HEK293 (cell line): ENCODE data around the gene VSTM2B.
A peak's percentile ranks its signal among the peaks of the same experiment; 100 is the strongest.

ENCODE experiments used
- CTCF ChIA-PET: fragments of 350-600 bp; formaldehyde crosslinking; extraction: SDS; loops from one replicate; lab custom pipeline; 2021; ENCODE audit warnings: antibody characterized with exemption; lab: Yijun Ruan, JAX
- POLR2A ChIA-PET: fragments of 300-600 bp; formaldehyde crosslinking; extraction: SDS; loops from one replicate; lab custom pipeline; 2020; ENCODE audit warnings: antibody characterized with exemption, inconsistent platforms; lab: Yijun Ruan, JAX
- H3K27ac ChIP-seq: fragments of 200-500 bp; sonication (Bioruptor generic); 2 replicates; pipeline ENCODE4 v1.5.1; 2014; ENCODE audit warnings: low read depth, low read length, control low read depth, inconsistent platforms; ENCODE audit errors: extremely low read depth
- H3K36me3 ChIP-seq, 2 experiments: fragments of 200-500 bp in 1 of 2; sonication (Bioruptor generic) in 1 of 2; 1 replicate in 1 of 2; 2 replicates in 1 of 2; pipeline ENCODE4 v1.5.1; 2014 to 2017; ENCODE audit warnings: inconsistent platforms in 2 of 2, low read length in 2 of 2; ENCODE audit not compliant: control insufficient read depth in 2 of 2, insufficient read depth in 1 of 2
- H3K4me1 ChIP-seq: fragments of 200-500 bp; sonication (Bioruptor generic); 2 replicates; pipeline ENCODE4 v1.5.1; 2014; ENCODE audit warnings: mild to moderate bottlenecking, low read length, inconsistent platforms; ENCODE audit not compliant: control insufficient read depth, insufficient read depth
- H3K4me3 ChIP-seq: 2 replicates; pipeline ENCODE4 v1.5.1; 2011; ENCODE audit warnings: low read depth, mild to moderate bottlenecking, control low read depth, low read length, moderate library complexity
- H3K9me3 ChIP-seq: fragments of 200-500 bp; sonication (Bioruptor generic); 2 replicates; pipeline ENCODE4 v1.5.1; 2014; ENCODE audit warnings: low read depth, low read length, inconsistent platforms; ENCODE audit not compliant: control insufficient read depth, insufficient read depth
- BCL11B ChIP-seq: fragments of 450-650 bp; formaldehyde crosslinking; IDR thresholded peaks from 2 replicates; pipeline ENCODE4 v1.5.1; 2016; ENCODE audit warnings: low read depth, missing biosample characterization, missing genetic modification characterization
- HOXA7 ChIP-seq: sonication (generic); formaldehyde crosslinking; IDR thresholded peaks from 2 replicates; pipeline ENCODE4 v1.8.1; 2022; ENCODE audit warnings: missing genetic modification reagents, borderline replicate concordance
- PRDM1 ChIP-seq: fragments of 450-650 bp; formaldehyde crosslinking; IDR thresholded peaks from 2 replicates; pipeline ENCODE4; 2016; ENCODE audit warnings: missing biosample characterization, missing genetic modification characterization
- RBAK ChIP-seq: fragments of 450-650 bp; formaldehyde crosslinking; IDR thresholded peaks from 2 replicates; pipeline ENCODE4 v1.5.1; 2016; ENCODE audit warnings: missing biosample characterization, missing genetic modification characterization
- SP2 ChIP-seq: fragments of 450-650 bp; formaldehyde crosslinking; IDR thresholded peaks from 2 replicates; pipeline ENCODE4 v1.5.1; 2016; ENCODE audit warnings: missing biosample characterization, missing genetic modification characterization
- TRIM28 ChIP-seq: IDR thresholded peaks from 2 replicates; pipeline ENCODE4 v1.6.1; 2011; ENCODE audit warnings: low read length, control low read depth, borderline replicate concordance
- ZFP37 ChIP-seq: fragments of 450-650 bp; formaldehyde crosslinking; IDR thresholded peaks from 2 replicates; pipeline ENCODE4 v1.5.1; 2016; ENCODE audit warnings: missing biosample characterization, missing genetic modification characterization
- ZFP41 ChIP-seq: fragments of 450-650 bp; formaldehyde crosslinking; IDR thresholded peaks from 2 replicates; pipeline ENCODE4 v1.5.1; 2016; ENCODE audit warnings: missing biosample characterization, missing genetic modification characterization, borderline replicate concordance
- ZNF2 ChIP-seq: fragments of 450-650 bp; formaldehyde crosslinking; IDR thresholded peaks from 2 replicates; pipeline ENCODE4 v1.5.1; 2016; ENCODE audit warnings: missing biosample characterization, missing genetic modification characterization
- ZNF214 ChIP-seq: fragments of 450-650 bp; formaldehyde crosslinking; IDR thresholded peaks from 2 replicates; pipeline ENCODE4 v1.5.1; 2017; ENCODE audit warnings: missing biosample characterization, mild to moderate bottlenecking, missing genetic modification characterization, borderline replicate concordance
- ZNF221 ChIP-seq: fragments of 450-650 bp; formaldehyde crosslinking; IDR thresholded peaks from 2 replicates; pipeline ENCODE4 v1.5.1; 2017; ENCODE audit warnings: missing biosample characterization, missing genetic modification characterization, borderline replicate concordance
- ZNF302 ChIP-seq: fragments of 450-650 bp; formaldehyde crosslinking; IDR thresholded peaks from 2 replicates; pipeline ENCODE4 v1.5.1; 2016; ENCODE audit warnings: missing biosample characterization, missing genetic modification characterization, low read depth
- ZNF366 ChIP-seq: fragments of 450-650 bp; formaldehyde crosslinking; conservative IDR thresholded peaks from 2 replicates; pipeline ENCODE4 v1.5.1; 2016; ENCODE audit warnings: missing biosample characterization, missing genetic modification characterization
- ZNF394 ChIP-seq: fragments of 450-650 bp; formaldehyde crosslinking; IDR thresholded peaks from 2 replicates; pipeline ENCODE4 v1.5.1; 2016; ENCODE audit warnings: missing biosample characterization, missing genetic modification characterization, mild to moderate bottlenecking, moderate library complexity, borderline replicate concordance
- ZNF473 ChIP-seq: fragments of 450-650 bp; formaldehyde crosslinking; IDR thresholded peaks from 2 replicates; pipeline ENCODE4 v1.5.1; 2017; ENCODE audit warnings: missing biosample characterization, missing genetic modification characterization
- ZNF585B ChIP-seq: fragments of 450-650 bp; formaldehyde crosslinking; IDR thresholded peaks from 2 replicates; pipeline ENCODE4 v1.5.1; 2016; ENCODE audit warnings: missing biosample characterization, missing genetic modification characterization
- ZNF658 ChIP-seq: fragments of 450-650 bp; formaldehyde crosslinking; IDR thresholded peaks from 2 replicates; pipeline ENCODE4; 2016; ENCODE audit warnings: missing biosample characterization, missing genetic modification characterization
- ZNF747 ChIP-seq: fragments of 450-650 bp; formaldehyde crosslinking; IDR thresholded peaks from 2 replicates; pipeline ENCODE4 v1.5.1; 2016; ENCODE audit warnings: missing biosample characterization, missing genetic modification characterization
- ZNF76 ChIP-seq: fragments of 450-650 bp; formaldehyde crosslinking; IDR thresholded peaks from 2 replicates; pipeline ENCODE4; 2016; ENCODE audit warnings: low read depth, missing biosample characterization, missing genetic modification characterization, borderline replicate concordance
- TF ChIP-seq, protein P1 (sequence below): IDR thresholded peaks from 2 replicates; pipeline ENCODE4 v1.6.1; 2011; ENCODE audit warnings: mild to moderate bottlenecking, low read depth, low read length, borderline replicate concordance
- TF ChIP-seq, protein P2 (sequence below): fragments of 450-650 bp; formaldehyde crosslinking; IDR thresholded peaks from 2 replicates; pipeline ENCODE4 v1.5.1; 2016; ENCODE audit warnings: missing biosample characterization, missing genetic modification characterization
- TF ChIP-seq, protein P3 (sequence below): fragments of 450-650 bp; formaldehyde crosslinking; IDR thresholded peaks from 2 replicates; pipeline ENCODE4 v1.5.1; 2016; ENCODE audit warnings: missing biosample characterization, missing genetic modification characterization
- TF ChIP-seq, protein P4 (sequence below): fragments of 450-650 bp; formaldehyde crosslinking; IDR thresholded peaks from 2 replicates; pipeline ENCODE4 v1.5.1; 2016; ENCODE audit warnings: missing biosample characterization, missing genetic modification characterization, low read depth
- TF ChIP-seq, protein P5 (sequence below): fragments of 450-650 bp; formaldehyde crosslinking; IDR thresholded peaks from 2 replicates; pipeline ENCODE4 v1.5.1; 2017; ENCODE audit warnings: missing biosample characterization, missing genetic modification characterization
- TF ChIP-seq, protein P6 (sequence below): fragments of 450-650 bp; formaldehyde crosslinking; IDR thresholded peaks from 2 replicates; pipeline ENCODE4 v1.5.1; 2016; ENCODE audit warnings: missing biosample characterization, missing genetic modification characterization

Gene VSTM2B

DNA sequence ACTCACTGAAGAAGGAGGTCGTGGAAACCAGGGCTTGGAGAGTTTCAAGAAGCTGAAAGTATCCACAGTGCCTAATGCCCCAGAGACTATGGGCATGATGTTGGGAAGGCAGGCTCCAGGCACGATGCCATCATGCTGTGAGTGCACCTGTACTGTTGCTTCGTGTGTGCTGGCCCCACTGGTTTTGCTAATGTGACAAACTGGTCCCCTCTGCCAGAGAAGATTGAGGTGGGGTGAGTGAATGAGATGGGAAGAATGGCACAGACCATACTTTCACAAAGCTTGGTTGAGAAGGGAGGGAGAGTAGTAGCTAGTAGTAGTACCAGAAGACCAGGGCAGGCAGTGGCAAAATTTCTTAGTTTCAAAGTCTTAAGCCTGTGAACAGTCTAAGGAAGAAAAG, 61.3 kb downstream of the VSTM2B start (continued):
- TF ChIP-seq ZNF302 (tag by site-specific recombination) (no peak), SP2 (no peak), RBAK (tag by site-specific recombination) (peak; percentile 27; the same call in 1 of the 2 replicates)
- TF ChIP-seq, protein P1, sequence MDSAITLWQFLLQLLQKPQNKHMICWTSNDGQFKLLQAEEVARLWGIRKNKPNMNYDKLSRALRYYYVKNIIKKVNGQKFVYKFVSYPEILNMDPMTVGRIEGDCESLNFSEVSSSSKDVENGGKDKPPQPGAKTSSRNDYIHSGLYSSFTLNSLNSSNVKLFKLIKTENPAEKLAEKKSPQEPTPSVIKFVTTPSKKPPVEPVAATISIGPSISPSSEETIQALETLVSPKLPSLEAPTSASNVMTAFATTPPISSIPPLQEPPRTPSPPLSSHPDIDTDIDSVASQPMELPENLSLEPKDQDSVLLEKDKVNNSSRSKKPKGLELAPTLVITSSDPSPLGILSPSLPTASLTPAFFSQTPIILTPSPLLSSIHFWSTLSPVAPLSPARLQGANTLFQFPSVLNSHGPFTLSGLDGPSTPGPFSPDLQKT = no peak
- TF ChIP-seq, all 188 proteins: peak for 8

DNA sequence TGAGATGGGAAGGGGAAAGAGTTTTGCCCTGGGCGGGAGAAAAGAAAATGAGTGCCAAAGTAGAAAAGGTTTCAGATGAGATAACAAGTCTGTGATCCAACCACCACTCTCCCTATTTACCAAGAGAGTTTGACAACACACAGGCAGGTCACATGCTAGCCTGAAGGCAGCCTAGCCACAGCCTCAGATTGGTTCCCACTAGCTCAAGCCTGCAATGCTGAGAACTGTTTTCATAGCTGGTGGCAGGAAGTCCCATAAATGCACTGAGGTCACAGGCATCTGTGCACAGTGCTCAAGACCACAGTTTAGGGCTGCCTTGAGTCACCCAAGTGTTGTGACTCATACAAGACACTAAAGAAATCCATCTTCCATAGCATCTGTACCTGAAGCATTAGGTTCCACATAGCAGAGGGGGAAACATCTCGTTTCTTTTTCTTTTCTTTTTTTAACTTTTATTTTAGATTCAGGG, 61.8 kb downstream of the VSTM2B start:
- peaks cover 2% of the 10 kb centered on the region for H3K9me3 ChIP-seq
- CTCF ChIA-PET = interaction anchor here (0.6 to 1.0 kb wide), 4 partner anchors 13 to 1791 kb away, joined by 3 to 4 read pairs (median 3); no protein-coding TSS in a partner anchor
- H3K4me3 ChIP-seq = no peak overlapping the region
- POLR2A ChIA-PET = interaction anchor here (1.0 to 1.2 kb wide), 2 partner anchors 18 to 59 kb away, joined by 3 to 10 read pairs; partner anchors contain the start of gene POP4
- no peak overlapping the region for H3K27ac ChIP-seq
- no peaks in the 10 kb centered on the region for H3K36me3 ChIP-seq
- H3K4me1 ChIP-seq = peaks cover 18% of the 10 kb centered on the region
- TF ChIP-seq ZNF658 (tag by site-specific recombination) (no peak), BCL11B (no peak), PRDM1 (tag by site-specific recombination) (peak; percentile 86; the same call in 1 of the 2 replicates), ZNF585B (tag by site-specific recombination) (no peak), ZNF366 (peak; percentile 40; the same call in 1 of the 2 replicates), TRIM28 (no peak; the same call in 1 of the 2 replicates), ZFP41 (no peak), ZNF2 (tag by site-specific recombination) (no peak), ZNF76 (tag by site-specific recombination) (no peak), ZNF214 (tag by site-specific recombination) (no peak), ZNF473 (tag by site-specific recombination) (no peak), ZFP37 (tag by site-specific recombination) (no peak), ZNF394 (tag by site-specific recombination) (no peak), ZNF747 (tag by site-specific recombination) (no peak), HOXA7 (CRISPR knock-in tag) (no peak), ZNF221 (tag by site-specific recombination) (no peak)
- TF ChIP-seq, protein P2, sequence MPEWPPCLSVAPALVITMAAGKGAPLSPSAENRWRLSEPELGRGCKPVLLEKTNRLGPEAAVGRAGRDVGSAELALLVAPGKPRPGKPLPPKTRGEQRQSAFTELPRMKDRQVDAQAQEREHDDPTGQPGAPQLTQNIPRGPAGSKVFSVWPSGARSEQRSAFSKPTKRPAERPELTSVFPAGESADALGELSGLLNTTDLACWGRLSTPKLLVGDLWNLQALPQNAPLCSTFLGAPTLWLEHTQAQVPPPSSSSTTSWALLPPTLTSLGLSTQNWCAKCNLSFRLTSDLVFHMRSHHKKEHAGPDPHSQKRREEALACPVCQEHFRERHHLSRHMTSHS (tag by site-specific recombination) = no peak
- TF ChIP-seq, protein P3, sequence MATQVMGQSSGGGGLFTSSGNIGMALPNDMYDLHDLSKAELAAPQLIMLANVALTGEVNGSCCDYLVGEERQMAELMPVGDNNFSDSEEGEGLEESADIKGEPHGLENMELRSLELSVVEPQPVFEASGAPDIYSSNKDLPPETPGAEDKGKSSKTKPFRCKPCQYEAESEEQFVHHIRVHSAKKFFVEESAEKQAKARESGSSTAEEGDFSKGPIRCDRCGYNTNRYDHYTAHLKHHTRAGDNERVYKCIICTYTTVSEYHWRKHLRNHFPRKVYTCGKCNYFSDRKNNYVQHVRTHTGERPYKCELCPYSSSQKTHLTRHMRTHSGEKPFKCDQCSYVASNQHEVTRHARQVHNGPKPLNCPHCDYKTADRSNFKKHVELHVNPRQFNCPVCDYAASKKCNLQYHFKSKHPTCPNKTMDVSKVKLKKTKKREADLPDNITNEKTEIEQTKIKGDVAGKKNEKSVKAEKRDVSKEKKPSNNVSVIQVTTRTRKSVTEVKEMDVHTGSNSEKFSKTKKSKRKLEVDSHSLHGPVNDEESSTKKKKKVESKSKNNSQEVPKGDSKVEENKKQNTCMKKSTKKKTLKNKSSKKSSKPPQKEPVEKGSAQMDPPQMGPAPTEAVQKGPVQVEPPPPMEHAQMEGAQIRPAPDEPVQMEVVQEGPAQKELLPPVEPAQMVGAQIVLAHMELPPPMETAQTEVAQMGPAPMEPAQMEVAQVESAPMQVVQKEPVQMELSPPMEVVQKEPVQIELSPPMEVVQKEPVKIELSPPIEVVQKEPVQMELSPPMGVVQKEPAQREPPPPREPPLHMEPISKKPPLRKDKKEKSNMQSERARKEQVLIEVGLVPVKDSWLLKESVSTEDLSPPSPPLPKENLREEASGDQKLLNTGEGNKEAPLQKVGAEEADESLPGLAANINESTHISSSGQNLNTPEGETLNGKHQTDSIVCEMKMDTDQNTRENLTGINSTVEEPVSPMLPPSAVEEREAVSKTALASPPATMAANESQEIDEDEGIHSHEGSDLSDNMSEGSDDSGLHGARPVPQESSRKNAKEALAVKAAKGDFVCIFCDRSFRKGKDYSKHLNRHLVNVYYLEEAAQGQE (tag by site-specific recombination) = no peak
- TF ChIP-seq, protein P4, sequence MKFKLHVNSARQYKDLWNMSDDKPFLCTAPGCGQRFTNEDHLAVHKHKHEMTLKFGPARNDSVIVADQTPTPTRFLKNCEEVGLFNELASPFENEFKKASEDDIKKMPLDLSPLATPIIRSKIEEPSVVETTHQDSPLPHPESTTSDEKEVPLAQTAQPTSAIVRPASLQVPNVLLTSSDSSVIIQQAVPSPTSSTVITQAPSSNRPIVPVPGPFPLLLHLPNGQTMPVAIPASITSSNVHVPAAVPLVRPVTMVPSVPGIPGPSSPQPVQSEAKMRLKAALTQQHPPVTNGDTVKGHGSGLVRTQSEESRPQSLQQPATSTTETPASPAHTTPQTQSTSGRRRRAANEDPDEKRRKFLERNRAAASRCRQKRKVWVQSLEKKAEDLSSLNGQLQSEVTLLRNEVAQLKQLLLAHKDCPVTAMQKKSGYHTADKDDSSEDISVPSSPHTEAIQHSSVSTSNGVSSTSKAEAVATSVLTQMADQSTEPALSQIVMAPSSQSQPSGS = no peak
- TF ChIP-seq, protein P5, sequence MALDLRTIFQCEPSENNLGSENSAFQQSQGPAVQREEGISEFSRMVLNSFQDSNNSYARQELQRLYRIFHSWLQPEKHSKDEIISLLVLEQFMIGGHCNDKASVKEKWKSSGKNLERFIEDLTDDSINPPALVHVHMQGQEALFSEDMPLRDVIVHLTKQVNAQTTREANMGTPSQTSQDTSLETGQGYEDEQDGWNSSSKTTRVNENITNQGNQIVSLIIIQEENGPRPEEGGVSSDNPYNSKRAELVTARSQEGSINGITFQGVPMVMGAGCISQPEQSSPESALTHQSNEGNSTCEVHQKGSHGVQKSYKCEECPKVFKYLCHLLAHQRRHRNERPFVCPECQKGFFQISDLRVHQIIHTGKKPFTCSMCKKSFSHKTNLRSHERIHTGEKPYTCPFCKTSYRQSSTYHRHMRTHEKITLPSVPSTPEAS (tag by site-specific recombination) = no peak
- TF ChIP-seq, protein P6, sequence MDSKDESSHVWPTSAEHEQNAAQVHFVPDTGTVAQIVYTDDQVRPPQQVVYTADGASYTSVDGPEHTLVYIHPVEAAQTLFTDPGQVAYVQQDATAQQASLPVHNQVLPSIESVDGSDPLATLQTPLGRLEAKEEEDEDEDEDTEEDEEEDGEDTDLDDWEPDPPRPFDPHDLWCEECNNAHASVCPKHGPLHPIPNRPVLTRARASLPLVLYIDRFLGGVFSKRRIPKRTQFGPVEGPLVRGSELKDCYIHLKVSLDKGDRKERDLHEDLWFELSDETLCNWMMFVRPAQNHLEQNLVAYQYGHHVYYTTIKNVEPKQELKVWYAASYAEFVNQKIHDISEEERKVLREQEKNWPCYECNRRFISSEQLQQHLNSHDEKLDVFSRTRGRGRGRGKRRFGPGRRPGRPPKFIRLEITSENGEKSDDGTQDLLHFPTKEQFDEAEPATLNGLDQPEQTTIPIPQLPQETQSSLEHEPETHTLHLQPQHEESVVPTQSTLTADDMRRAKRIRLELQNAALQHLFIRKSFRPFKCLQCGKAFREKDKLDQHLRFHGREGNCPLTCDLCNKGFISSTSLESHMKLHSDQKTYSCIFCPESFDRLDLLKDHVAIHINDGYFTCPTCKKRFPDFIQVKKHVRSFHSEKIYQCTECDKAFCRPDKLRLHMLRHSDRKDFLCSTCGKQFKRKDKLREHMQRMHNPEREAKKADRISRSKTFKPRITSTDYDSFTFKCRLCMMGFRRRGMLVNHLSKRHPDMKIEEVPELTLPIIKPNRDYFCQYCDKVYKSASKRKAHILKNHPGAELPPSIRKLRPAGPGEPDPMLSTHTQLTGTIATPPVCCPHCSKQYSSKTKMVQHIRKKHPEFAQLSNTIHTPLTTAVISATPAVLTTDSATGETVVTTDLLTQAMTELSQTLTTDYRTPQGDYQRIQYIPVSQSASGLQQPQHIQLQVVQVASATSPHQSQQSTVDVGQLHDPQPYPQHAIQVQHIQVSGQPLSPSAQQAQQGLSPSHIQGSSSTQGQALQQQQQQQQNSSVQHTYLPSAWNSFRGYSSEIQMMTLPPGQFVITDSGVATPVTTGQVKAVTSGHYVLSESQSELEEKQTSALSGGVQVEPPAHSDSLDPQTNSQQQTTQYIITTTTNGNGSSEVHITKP (tag by site-specific recombination) = peak; percentile 69
